RWPE2 (cell line): ENCODE data around the gene CMIP.
A peak's percentile ranks its signal among the peaks of the same experiment; 100 is the strongest.

Source experiments
- ATAC-seq: fragments of 200-7000 bp; cut with Tn5 transposase; 3 replicates; pipeline ENCODE4 v1.9.1; 2021; ENCODE audit warnings: low read depth
- DNase-seq: peaks from one replicate; pipeline ENCODE4 v3.0.0-alpha.2; 2020; ENCODE audit warnings: low spot score
- H3K27ac ChIP-seq: fragments of 450-650 bp; 2 replicates; pipeline ENCODE4 v1.5.1; 2017; ENCODE audit warnings: mild to moderate bottlenecking; ENCODE audit not compliant: poor library complexity, severe bottlenecking
- H3K27me3 ChIP-seq: fragments of 250-450 bp; sonication (Bioruptor Pico); 2 replicates; pipeline ENCODE4 v1.5.1; 2021; ENCODE audit warnings: mild to moderate bottlenecking, moderate library complexity; ENCODE audit not compliant: insufficient read depth, poor library complexity, severe bottlenecking
- H3K36me3 ChIP-seq: fragments of 250-450 bp; sonication (Bioruptor Pico); 2 replicates; pipeline ENCODE4 v1.5.1; 2020; ENCODE audit warnings: low read depth, mild to moderate bottlenecking, moderate library complexity
- H3K4me1 ChIP-seq: fragments of 250-450 bp; sonication (Bioruptor Pico); 2 replicates; pipeline ENCODE4 v1.5.1; 2021; ENCODE audit warnings: mild to moderate bottlenecking, moderate library complexity; ENCODE audit not compliant: insufficient read depth, poor library complexity, severe bottlenecking
- H3K4me3 ChIP-seq: fragments of 250-450 bp; sonication (Bioruptor Pico); 2 replicates; pipeline ENCODE4 v1.5.1; 2021; ENCODE audit warnings: mild to moderate bottlenecking, moderate library complexity; ENCODE audit not compliant: severe bottlenecking
- H3K9me3 ChIP-seq: fragments of 250-450 bp; sonication (Bioruptor Pico); 2 replicates; pipeline ENCODE4 v1.5.1; 2021; ENCODE audit warnings: mild to moderate bottlenecking, moderate library complexity; ENCODE audit not compliant: severe bottlenecking
- CTCF ChIP-seq: fragments of 450-650 bp; IDR thresholded peaks from one replicate; pipeline ENCODE4 v1.5.1; 2017; ENCODE audit warnings: mild to moderate bottlenecking, moderate library complexity; ENCODE audit not compliant: poor library complexity, severe bottlenecking

Gene CMIP

GRCh38 chr16:81468269-81468902, 23.8 kb downstream of the CMIP start:
- ATAC-seq (no peak), DNase-seq (peak; percentile 38)
- Histone ChIP-seq H3K36me3 (peaks cover 48% of the 10 kb centered on the region), H3K27ac (no peak overlapping the region), H3K27me3 (no peaks in the 10 kb centered on the region), H3K4me1 (no peaks in the 10 kb centered on the region), H3K4me3 (no peak overlapping the region), H3K9me3 (no peaks in the 10 kb centered on the region)
- TF ChIP-seq CTCF, result no peak

- no peak for TF ChIP-seq CTCF
- ATAC-seq (no peak), DNase-seq (no peak)
- Histone ChIP-seq H3K9me3 (no peaks in the 10 kb centered on the region), H3K27me3 (no peaks in the 10 kb centered on the region), H3K4me1 (no peaks in the 10 kb centered on the region), H3K36me3 (peaks cover 48% of the 10 kb centered on the region), H3K27ac (peak overlapping the region; percentile 3), H3K4me3 (no peak overlapping the region)
These were observed 24.6 kb downstream of the CMIP start for GRCh38 chr16:81469183-81469677.

- H3K27ac ChIP-seq, result peak overlapping the region; percentile 3
- no peak for TF ChIP-seq CTCF
- no peak overlapping the region for H3K4me3 ChIP-seq
- H3K9me3 ChIP-seq, result no peaks in the 10 kb centered on the region
- peaks cover 44% of the 10 kb centered on the region for H3K36me3 ChIP-seq
- DNase-seq (no peak), ATAC-seq (no peak)
- no peaks in the 10 kb centered on the region for H3K4me1 ChIP-seq
- H3K27me3 ChIP-seq, result no peaks in the 10 kb centered on the region
These were observed 25.3 kb downstream of the CMIP start for GRCh38 chr16:81469710-81470535.

DNA sequence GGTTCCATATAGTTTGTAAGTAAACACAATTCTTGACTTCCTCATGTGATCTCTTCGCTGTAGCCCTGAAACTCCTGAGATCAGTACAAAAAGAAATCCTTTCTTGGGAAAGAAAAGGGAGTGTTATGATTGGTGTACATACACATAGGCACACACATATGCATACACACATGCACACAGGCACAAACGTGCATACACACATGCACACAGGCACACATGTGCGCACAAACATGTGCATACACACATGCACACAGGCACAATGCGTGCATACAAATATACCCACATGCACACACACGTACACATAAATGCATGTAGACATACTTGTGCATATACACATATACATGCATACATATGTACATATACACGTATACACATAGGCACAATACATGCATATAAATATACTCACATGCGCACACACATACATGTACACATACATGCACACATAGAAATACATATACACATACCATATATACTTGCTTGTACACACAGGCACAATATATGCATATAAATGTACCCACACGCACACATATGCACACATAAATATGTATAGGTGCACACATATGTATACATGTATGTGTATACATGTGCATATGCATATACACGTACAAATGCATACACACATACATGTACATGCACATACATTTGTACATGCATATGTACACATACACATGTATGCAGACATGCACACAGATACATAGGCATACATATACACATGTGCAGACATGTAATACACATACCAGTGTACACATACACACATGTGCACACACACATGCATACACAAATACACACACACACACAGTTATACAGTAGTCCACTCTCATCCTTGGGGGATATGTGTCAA, 26.4 kb downstream of the CMIP start:
- Histone ChIP-seq H3K36me3 (peaks cover 45% of the 10 kb centered on the region), H3K27me3 (no peaks in the 10 kb centered on the region), H3K9me3 (no peaks in the 10 kb centered on the region), H3K27ac (no peak overlapping the region), H3K4me1 (no peaks in the 10 kb centered on the region), H3K4me3 (no peak overlapping the region)
- no peak for DNase-seq
- TF ChIP-seq CTCF, result no peak
- ATAC-seq, result no peak
